GM13977 (cell line): Measurements from ENCODE around the gene NUAK1.

Source experiments
- DNase-seq: peaks from one replicate; pipeline ENCODE4 v3.0.0; 2012; ENCODE audit warnings: low spot score
- CTCF ChIP-seq: IDR thresholded peaks from 2 replicates; pipeline ENCODE4 v1.5.1; 2012; ENCODE audit warnings: mild to moderate bottlenecking, control low read depth; ENCODE audit not compliant: insufficient read depth; ENCODE audit errors: extremely low read depth, missing control alignments
- in situ Hi-C: fragments of 300-500 bp; cut with MboI; formaldehyde crosslinking; loops from one replicate; pipeline ENCODE4 v1.12.0; 2022; ENCODE audit warnings: low sequenced_read_pairs, low pct_unique_long_range_greater_than_20kb, mixed read lengths, inconsistent platforms; ENCODE audit not compliant: unreplicated experiment

Gene NUAK1

GRCh38 chr12:106138633-106139421 is at the start of gene NUAK1:
Gene NUAK1 (minus strand): TSS chr12:106138954. CDS start chr12:106138653, 301 bp downstream.
- no peak for TF ChIP-seq CTCF
- in situ Hi-C loops, result loop anchor here (10.0 kb wide), 1 partner anchor 714 kb away; no protein-coding TSS in a partner anchor
- DNase-seq, result peak; percentile 52

- DNase-seq, result no peak
- in situ Hi-C loops, result no loop called here
- TF ChIP-seq CTCF, result no peak
Measured at GRCh38 chr12:106188256-106188655, 49.5 kb upstream of the NUAK1 start.

GRCh38 chr12:106187842-106188241 is 49.1 kb upstream of the NUAK1 start:
- no peak for TF ChIP-seq CTCF
- no peak for DNase-seq
- in situ Hi-C loops, result no loop called here

- in situ Hi-C loops, result no loop called here
- DNase-seq, result no peak
Measured at GRCh38 chr12:106187155-106187789, 48.5 kb upstream of the NUAK1 start.

GRCh38 chr12:106183735-106184134 is 45.0 kb upstream of the NUAK1 start:
- no peak for TF ChIP-seq CTCF
- in situ Hi-C loops, result no loop called here

More at GRCh38 chr12:106187155-106187789, 48.5 kb upstream of the NUAK1 start:
- no peak for TF ChIP-seq CTCF

GRCh38 chr12:106181401-106182114 is 42.8 kb upstream of the NUAK1 start:
- in situ Hi-C loops, result no loop called here

More at GRCh38 chr12:106183735-106184134, 45.0 kb upstream of the NUAK1 start:
- no peak for DNase-seq

More at GRCh38 chr12:106181401-106182114, 42.8 kb upstream of the NUAK1 start:
- DNase-seq, result no peak
- no peak for TF ChIP-seq CTCF
